ENCODE results near the gene ZNF791. TPM values are rescaled to one million over a fixed set of nuclear protein-coding genes. Genes with fewer than 3 reads are reported as not detected.

The ZNF791 gene
- total RNA-seq, 1 experiment from 2014 or later = 23.9 TPM

- 0 out of 2 replicates have a peak, but pooled peaks have one; percentile 27 for TF ChIP-seq ZNF281 (CRISPR knock-in tag; IDR thresholded peaks at IDR 0.05)
- no peak for TF ChIP-seq SOX15 (CRISPR knock-in tag; IDR thresholded peaks at IDR 0.05)
- 0 out of 2 replicates have a peak, but pooled peaks have one; percentile 24 for TF ChIP-seq CREM (CRISPR knock-in tag; IDR thresholded peaks at IDR 0.05)
- TF ChIP-seq KAT7 (CRISPR knock-in tag; IDR thresholded peaks at IDR 0.05; ENCODE audit: borderline replicate concordance) = 0 out of 2 replicates have a peak, but pooled peaks have one; percentile 80
- TF ChIP-seq ARID4B (CRISPR knock-in tag; IDR thresholded peaks at IDR 0.05; ENCODE audit: borderline replicate concordance) = peak; percentile 48; the same call in 1 of the 2 replicates
- no peak for TF ChIP-seq ATF2 (CRISPR knock-in tag; IDR thresholded peaks at IDR 0.05; ENCODE audit: borderline replicate concordance, low read depth)
- TF ChIP-seq PRRX2 (CRISPR knock-in tag; IDR thresholded peaks at IDR 0.05) = no peak
- TF ChIP-seq TP53 (CRISPR knock-in tag; IDR thresholded peaks at IDR 0.05) = 0 out of 2 replicates have a peak, but pooled peaks have one; percentile 68
- TF ChIP-seq SP1 (CRISPR knock-in tag; conservative IDR thresholded peaks at IDR 0.05) = no peak; the same call in 1 of the 2 replicates
- TF ChIP-seq CDX4 (CRISPR knock-in tag; IDR thresholded peaks at IDR 0.05; ENCODE audit: borderline replicate concordance) = no peak
- TF ChIP-seq PRDM15 (CRISPR knock-in tag; IDR thresholded peaks at IDR 0.05) = 0 out of 2 replicates have a peak, but pooled peaks have one; percentile 33
- TF ChIP-seq NFE2L1 (CRISPR knock-in tag; IDR thresholded peaks at IDR 0.05) = no peak
- TF ChIP-seq ZNF671 (CRISPR knock-in tag; IDR thresholded peaks at IDR 0.05) = no peak
- no peak for TF ChIP-seq IRF2 (CRISPR knock-in tag; IDR thresholded peaks at IDR 0.05; ENCODE audit: borderline replicate concordance, low read depth)
- TF ChIP-seq FOXP1 (CRISPR knock-in tag; IDR thresholded peaks at IDR 0.05; ENCODE audit: borderline replicate concordance) = peak; percentile 92; the same call in 1 of the 2 replicates
- TF ChIP-seq ZMAT4 (CRISPR knock-in tag; IDR thresholded peaks at IDR 0.05) = no peak
- TF ChIP-seq E2F4 (CRISPR knock-in tag; IDR thresholded peaks at IDR 0.05; ENCODE audit: borderline replicate concordance, low read depth) = no peak
- peak; percentile 82 for TF ChIP-seq CTCF (IDR thresholded peaks at IDR 0.05)
- peak; percentile 95 for TF ChIP-seq HMGXB4 (CRISPR knock-in tag; IDR thresholded peaks at IDR 0.05)
Observed at GRCh38 chr19:12639901-12640613, 29.3 kb downstream of the ZNF791 start (continued).

All from WTC11 (cell line).